Aorta (tissue), 5 donors: ENCODE results near the gene HOOK2. TPM values are rescaled to one million over a fixed set of nuclear protein-coding genes. Genes with fewer than 3 reads are reported as not detected.

Experiments
- ATAC-seq: fragments of 200-7000 bp; cut with Tn5 transposase; one replicate; pipeline ENCODE4 v1.9.1; 2022; ENCODE audit warnings: moderate library complexity; ENCODE audit not compliant: low FRiP score
- DNase-seq, 2 donors: peaks; one replicate each; pipeline ENCODE4 v3.0.0-alpha.2; 2020
- H3K27ac ChIP-seq, 2 donors: one replicate each; pipeline ENCODE4 v1.5.1; 2013; ENCODE audit warnings: low read length in 2 of 2, mild to moderate bottlenecking in 2 of 2, moderate library complexity in 2 of 2, control low read depth in 1 of 2, inconsistent platforms in 1 of 2, low read depth in 1 of 2
- H3K27me3 ChIP-seq, 2 donors: one replicate each; pipeline ENCODE4 v1.6.1; 2013; ENCODE audit warnings: control low read depth in 1 of 2, low read length in 1 of 2, mild to moderate bottlenecking in 1 of 2, moderate library complexity in 1 of 2; ENCODE audit not compliant: insufficient read depth in 2 of 2, control insufficient read depth in 1 of 2
- H3K36me3 ChIP-seq, 2 donors: one replicate each; pipeline ENCODE4 v1.6.1; 2013; ENCODE audit warnings: control low read depth in 1 of 2, low read length in 1 of 2, mild to moderate bottlenecking in 1 of 2; ENCODE audit not compliant: insufficient read depth in 2 of 2, control insufficient read depth in 1 of 2
- H3K4me1 ChIP-seq, 2 donors: one replicate each; pipeline ENCODE4 v1.6.1; 2013; ENCODE audit warnings: low read length in 2 of 2, control low read depth in 1 of 2, mild to moderate bottlenecking in 1 of 2, moderate library complexity in 1 of 2; ENCODE audit not compliant: insufficient read depth in 2 of 2, control insufficient read depth in 1 of 2
- H3K4me3 ChIP-seq, 2 donors: one replicate each; pipeline ENCODE4 v1.5.1; 2013; ENCODE audit warnings: low read length in 2 of 2, control low read depth in 1 of 2, mild to moderate bottlenecking in 1 of 2
- H3K9me3 ChIP-seq: one replicate; pipeline ENCODE4 v1.6.1; 2013; ENCODE audit warnings: mild to moderate bottlenecking, low read length; ENCODE audit not compliant: control insufficient read depth
- WGBS, 2 donors: extraction: QIAGEN DNeasy Blood & Tissue Kit; methylation state at CpG; one replicate each; pipeline ENCODE4 v1.1.7; 2013; 5-methylcytosine and 5-hydroxymethylcytosine counted together
- intact Hi-C, 2 donors: fragments of 100-400 bp; cut with DNase I; formaldehyde crosslinking; loops; one replicate each; pipeline versions ENCODE4 v1.14.2 to v1.15.0; 2022
- polyA plus RNA-seq, 2 donors: library from polyadenylated mRNA; stranded (reverse); fragments of 200-250 nt; gene quantifications; one replicate each; pipeline ENCODE4 v1.2.3, GENCODE V29; 2013
- total RNA-seq, 2 donors: library from RNA; stranded (reverse); fragmentation: NEBNext Ultra II Directional; extraction: Animal tissue kit (Norgen Biotek cat#: 25700); gene quantifications; one replicate each; pipeline ENCODE4 v1.2.1, GENCODE V29; 2021
- donor health status: healthy with polysubstance abuse.
- donor health status: Bipolar disorder and iron deficiency.
- donor health status: DM: no; HTN: no; CAD: no.
- donor health status: DM: no; HTN: no; CAD: no.
- donor health status: DM: yes; HTN: yes; CAD: no.

The HOOK2 gene
- total and polyA plus RNA-seq, 4 donors, result 14.4 to 92.5 (median 37.0) TPM

GRCh38 chr19:12769689-12770088 is 5.7 kb downstream of the HOOK2 start:
- WGBS, 2 donors, result 63 to 64% methylated on average over 37 of the region's 37 CpGs
- Histone ChIP-seq H3K27me3 (no peaks in the 10 kb centered on the region), H3K9me3 (no peaks in the 10 kb centered on the region), H3K27ac (no peak overlapping the region), H3K4me1 (no peaks in the 10 kb centered on the region), H3K36me3 (no peaks in the 10 kb centered on the region), H3K4me3 (no peak overlapping the region)
- intact Hi-C loops, result loop anchor here (5.0 kb wide), 2 partner anchors 38 to 78 kb away; partner anchors contain the start of gene RNASEH2A (in 1 of the 2)
- DNase-seq (no peak), ATAC-seq (no peak)

GRCh38 chr19:12767666-12768065 is 7.7 kb downstream of the HOOK2 start:
- DNase-seq (no peak), ATAC-seq (no peak)
- 94% methylated on average over 15 of the region's 15 CpGs for WGBS, 2 donors
- Histone ChIP-seq H3K4me1 (no peaks in the 10 kb centered on the region), H3K27ac (no peak overlapping the region), H3K9me3 (no peaks in the 10 kb centered on the region), H3K36me3 (peaks cover 0 to 2% of the 10 kb centered on the region in 2 donors), H3K4me3 (no peak overlapping the region), H3K27me3 (no peaks in the 10 kb centered on the region)
- intact Hi-C loops, result no loop called here

DNA sequence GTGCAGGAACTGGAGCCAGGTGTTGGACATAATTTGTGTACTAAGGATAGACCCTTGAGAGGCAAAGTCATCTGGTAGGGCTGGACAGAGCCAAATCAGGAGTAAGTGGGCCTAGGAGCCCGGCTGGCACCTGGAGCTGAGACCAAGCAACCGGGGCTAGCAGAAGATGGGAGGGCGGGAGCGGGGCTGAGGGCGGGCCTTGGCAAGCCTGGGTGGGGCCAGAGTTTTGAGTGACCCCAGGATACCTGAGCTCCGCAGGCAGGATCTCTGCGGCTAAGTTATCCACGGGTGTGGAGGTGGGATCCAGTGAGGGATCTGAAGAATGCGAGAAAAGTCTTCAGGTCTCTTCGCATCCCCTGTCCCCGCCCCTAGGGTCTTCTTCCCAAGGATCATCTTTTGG is 8.2 kb downstream of the HOOK2 start:
- no peak for DNase-seq
- 90 to 92% methylated on average over 11 of the region's 11 CpGs for WGBS, 2 donors
- no peak for ATAC-seq
- intact Hi-C loops, result no loop called here
- H3K27me3 ChIP-seq, result no peaks in the 10 kb centered on the region
- peaks cover 0 to 2% of the 10 kb centered on the region in 2 donors for H3K36me3 ChIP-seq
- no peaks in the 10 kb centered on the region for H3K4me1 ChIP-seq
- no peaks in the 10 kb centered on the region for H3K9me3 ChIP-seq
- H3K27ac ChIP-seq, result no peak overlapping the region
- H3K4me3 ChIP-seq, result no peak overlapping the region

GRCh38 chr19:12766051-12766521 is 9.3 kb downstream of the HOOK2 start:
- Histone ChIP-seq H3K4me1 (no peaks in the 10 kb centered on the region), H3K36me3 (peaks cover 0 to 2% of the 10 kb centered on the region in 2 donors), H3K4me3 (no peak overlapping the region), H3K9me3 (no peaks in the 10 kb centered on the region), H3K27ac (no peak overlapping the region), H3K27me3 (no peaks in the 10 kb centered on the region)
- DNase-seq (peak; percentile 85 to 92), ATAC-seq (peak; percentile 84)
- intact Hi-C loops, result no loop called here
- WGBS, 2 donors, result 35 to 63% methylated on average over 30 of the region's 30 CpGs

DNA sequence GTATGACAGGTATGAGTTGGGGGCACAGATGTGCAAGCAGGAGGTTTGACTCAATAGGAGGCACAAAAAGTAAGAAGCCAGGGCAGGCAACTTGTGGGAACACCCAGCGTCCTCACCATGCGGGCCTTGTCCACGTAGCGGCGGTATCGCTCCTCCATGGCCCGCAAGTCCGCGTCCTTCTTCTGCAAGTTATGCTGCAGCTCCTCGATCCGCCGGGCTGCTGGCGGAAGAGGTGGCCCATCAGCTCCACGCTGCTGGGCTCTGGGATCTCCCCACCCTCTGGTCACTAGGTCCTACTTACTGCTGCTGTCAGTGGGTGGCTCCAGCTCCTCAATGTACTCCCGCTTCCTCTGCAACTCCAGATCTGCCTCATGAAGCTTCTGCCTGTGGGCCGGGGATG is 10.7 kb downstream of the HOOK2 start:
- ATAC-seq (no peak), DNase-seq (no peak)
- Histone ChIP-seq H3K4me3 (no peak overlapping the region), H3K9me3 (no peaks in the 10 kb centered on the region), H3K36me3 (peaks cover 0 to 2% of the 10 kb centered on the region in 2 donors), H3K27ac (no peak overlapping the region), H3K4me1 (no peaks in the 10 kb centered on the region), H3K27me3 (no peaks in the 10 kb centered on the region)
- intact Hi-C loops, result loop anchor here (2.0 to 5.0 kb wide), 3 partner anchors 33 to 82 kb away; partner anchors contain the start of genes PRDX2 (in 1 of the 2) and THSD8 (in 1 of the 2)
- 96 to 97% methylated on average over 16 of the region's 16 CpGs for WGBS, 2 donors

GRCh38 chr19:12763100-12763499 is 12.3 kb downstream of the HOOK2 start:
- no peak for DNase-seq
- Histone ChIP-seq H3K27me3 (no peaks in the 10 kb centered on the region), H3K4me1 (no peaks in the 10 kb centered on the region), H3K9me3 (no peaks in the 10 kb centered on the region), H3K36me3 (peaks cover 0 to 2% of the 10 kb centered on the region in 2 donors), H3K27ac (no peak overlapping the region), H3K4me3 (no peak overlapping the region)
- 73 to 86% methylated on average over 11 of the region's 11 CpGs for whole genome bisulfite sequencing, 2 donors
- intact Hi-C loops, result loop anchor here (5.0 kb wide), 2 partner anchors 34 to 39 kb away; partner anchors contain the start of genes PRDX2 (in 1 of the 2) and THSD8 (in 1 of the 2)
- no peak for ATAC-seq

- ATAC-seq, result no peak
- WGBS, 2 donors, result 84 to 92% methylated on average over 6 of the region's 6 CpGs
- Histone ChIP-seq H3K4me3 (no peak overlapping the region), H3K9me3 (no peaks in the 10 kb centered on the region), H3K27ac (no peak overlapping the region), H3K4me1 (no peaks in the 10 kb centered on the region), H3K27me3 (no peaks in the 10 kb centered on the region), H3K36me3 (peaks cover 0 to 2% of the 10 kb centered on the region in 2 donors)
- intact Hi-C loops, result loop anchor here (1.0 to 5.0 kb wide), 3 partner anchors 38 to 88 kb away; partner anchors contain the start of genes PRDX2 (in 1 of the 2) and THSD8 (in 1 of the 2)
- no peak for DNase-seq
These were observed 15.7 kb downstream of the HOOK2 start for GRCh38 chr19:12759686-12760085.

- DNase-seq (peak; percentile 83 to 91), ATAC-seq (peak; percentile 84)
- H3K9me3 ChIP-seq, result no peaks in the 10 kb centered on the region
- no peak overlapping the region for H3K4me3 ChIP-seq
- WGBS, 2 donors, result 3% methylated on average over 50 to 60 of the region's 60 CpGs
- no peak overlapping the region for H3K27ac ChIP-seq
- H3K36me3 ChIP-seq, result no peaks in the 10 kb centered on the region
- intact Hi-C loops, result no loop called here
- H3K4me1 ChIP-seq, result no peaks in the 10 kb centered on the region
- H3K27me3 ChIP-seq, result no peaks in the 10 kb centered on the region
These were observed 17.6 kb downstream of the HOOK2 start for GRCh38 chr19:12757544-12758274.
